Gastroesophageal sphincter (tissue), 4 donors: ENCODE data around the gene TMEM218. TPM values are rescaled to one million over a fixed set of nuclear protein-coding genes. Genes with fewer than 3 reads are reported as not detected.
A peak's percentile ranks its signal among the peaks of the same experiment; 100 is the strongest.

Source experiments
- ATAC-seq: fragments of 150-250 bp; one replicate; pipeline ENCODE4 v1.9.1; 2016; ENCODE audit warnings: mild to moderate bottlenecking, moderate library complexity
- H3K27ac ChIP-seq, 4 donors: fragments of 200-600 bp; sonication (generic) in 3 of 4; 1 replicate in 3 of 4; 2 replicates in 1 of 4; pipeline ENCODE4 v1.5.1; 2016 to 2019
- H3K27me3 ChIP-seq: fragments of 200-600 bp; sonication (generic); one replicate; pipeline ENCODE4 v1.5.1; 2019
- H3K36me3 ChIP-seq, 2 donors: fragments of 200-600 bp; sonication (generic); one replicate each; pipeline ENCODE4 v1.5.1; 2019; ENCODE audit warnings: control low read depth in 1 of 2
- H3K4me1 ChIP-seq, 3 donors: fragments of 200-600 bp; sonication (generic); 1 replicate in 2 of 3; 2 replicates in 1 of 3; pipeline ENCODE4 v1.5.1; 2016 to 2019; ENCODE audit warnings: control low read depth in 2 of 3
- H3K4me3 ChIP-seq, 2 donors: fragments of 200-600 bp; sonication (generic); one replicate each; pipeline ENCODE4 v1.5.1; 2019; ENCODE audit warnings: mild to moderate bottlenecking in 1 of 2, moderate library complexity in 1 of 2
- H3K9me3 ChIP-seq, 3 donors: fragments of 200-600 bp; sonication (generic); one replicate each; pipeline ENCODE4 v1.5.1; 2017 to 2019; ENCODE audit warnings: control low read depth in 2 of 3
- CTCF ChIP-seq, 4 experiments: fragments of 200-600 bp in 2 of 4; fragments of 450-650 bp in 2 of 4; sonication (generic) in 1 of 4; IDR thresholded peaks; one replicate each; pipeline ENCODE4 v1.5.1; 2017 to 2019; ENCODE audit warnings: antibody characterized with exemption in 4 of 4, mild to moderate bottlenecking in 2 of 4, moderate library complexity in 2 of 4
- EP300 ChIP-seq: sonication (generic); formaldehyde crosslinking; IDR thresholded peaks from one replicate; pipeline ENCODE4 v1.6.1; 2017; ENCODE audit warnings: antibody characterized with exemption, mild to moderate bottlenecking
- POLR2A ChIP-seq, 2 donors: fragments of 450-650 bp; IDR thresholded peaks; one replicate each; pipeline ENCODE4 v1.6.1; 2017; ENCODE audit warnings: antibody characterized with exemption in 2 of 2, mild to moderate bottlenecking in 2 of 2, moderate library complexity in 1 of 2
- POLR2AphosphoS5 ChIP-seq: sonication (generic); formaldehyde crosslinking; IDR thresholded peaks from one replicate; pipeline ENCODE4 v1.6.1; 2017; ENCODE audit warnings: antibody characterized with exemption
- WGBS, 2 donors: methylation state at CpG; one replicate each; pipeline ENCODE4 v1.1.5; 2018; ENCODE audit warnings: low coverage in 1 of 2; 5-methylcytosine and 5-hydroxymethylcytosine counted together
- total RNA-seq, 4 donors: library from RNA; depleted of rRNA; stranded (reverse); fragments of >200 nt; gene quantifications; one replicate each; pipeline ENCODE4 v1.1.0, GENCODE V29; 2016

The TMEM218 gene
- total RNA-seq, 4 donors from 2014 or later = 14.7 to 20.0 (median 17.3) TPM

- H3K9me3 ChIP-seq = no peaks in the 10 kb centered on the region
- H3K4me1 ChIP-seq = no peaks in the 10 kb centered on the region
- TF ChIP-seq CTCF (IDR thresholded peaks at IDR 0.05) (no peak), POLR2A (IDR thresholded peaks at IDR 0.05) (no peak), EP300 (no peak), POLR2AphosphoS5 (no peak)
- H3K36me3 ChIP-seq = no peaks in the 10 kb centered on the region
- H3K27me3 ChIP-seq = peaks cover 28% of the 10 kb centered on the region
- WGBS, 2 donors = 50 to 52% methylated on average over 1 of the region's 1 CpG
- no peak overlapping the region for H3K27ac ChIP-seq
- no peak overlapping the region for H3K4me3 ChIP-seq
- no peak for ATAC-seq
These were observed 20.6 kb upstream of the TMEM218 start for GRCh38 chr11:125132071-125132470.

GRCh38 chr11:125129316-125129993, 18.0 kb upstream of the TMEM218 start:
- Histone ChIP-seq H3K27ac (no peak overlapping the region), H3K9me3 (no peaks in the 10 kb centered on the region), H3K4me3 (no peak overlapping the region), H3K27me3 (peaks cover 42% of the 10 kb centered on the region), H3K4me1 (no peaks in the 10 kb centered on the region), H3K36me3 (no peaks in the 10 kb centered on the region)
- WGBS, 2 donors = 58 to 62% methylated on average over 8 to 22 of the region's 22 CpGs
- no peak for ATAC-seq
- TF ChIP-seq POLR2AphosphoS5 = no peak
- TF ChIP-seq CTCF (IDR thresholded peaks at IDR 0.05) = no peak

- no peaks in the 10 kb centered on the region for H3K4me1 ChIP-seq
- no peak for ATAC-seq
- no peak for TF ChIP-seq CTCF (IDR thresholded peaks at IDR 0.05)
- H3K4me3 ChIP-seq = no peak overlapping the region
- H3K27me3 ChIP-seq = peaks cover 42% of the 10 kb centered on the region
- 29 to 44% methylated on average over 4 of the region's 4 CpGs for WGBS, 2 donors
- H3K27ac ChIP-seq = no peak overlapping the region
- H3K9me3 ChIP-seq = no peaks in the 10 kb centered on the region
- H3K36me3 ChIP-seq = no peaks in the 10 kb centered on the region
These were observed 17.0 kb upstream of the TMEM218 start for GRCh38 chr11:125128450-125128849.

- WGBS, 2 donors = 78% methylated on average over 4 of the region's 4 CpGs; no CpG with 5 or more reads in 1 of the 2 donors
- no peak for ATAC-seq
- no peak overlapping the region for H3K27ac ChIP-seq
- no peak overlapping the region for H3K4me3 ChIP-seq
- H3K9me3 ChIP-seq = no peaks in the 10 kb centered on the region
- TF ChIP-seq CTCF (IDR thresholded peaks at IDR 0.05) (no peak), POLR2A (IDR thresholded peaks at IDR 0.05) (no peak), EP300 (no peak), POLR2AphosphoS5 (no peak)
- peaks cover 45% of the 10 kb centered on the region for H3K27me3 ChIP-seq
- H3K4me1 ChIP-seq = no peaks in the 10 kb centered on the region
- H3K36me3 ChIP-seq = no peaks in the 10 kb centered on the region
These were observed 13.2 kb upstream of the TMEM218 start for GRCh38 chr11:125124618-125124992.

- Histone ChIP-seq H3K4me3 (no peak overlapping the region), H3K27ac (no peak overlapping the region), H3K36me3 (no peaks in the 10 kb centered on the region), H3K4me1 (no peaks in the 10 kb centered on the region), H3K9me3 (no peaks in the 10 kb centered on the region), H3K27me3 (peaks cover 43% of the 10 kb centered on the region)
- ATAC-seq = peak; percentile 72
- TF ChIP-seq EP300 (no peak), CTCF (IDR thresholded peaks at IDR 0.05) (peak in 2 of 4 experiments; percentile 22 to 38)
- WGBS, 2 donors = 62 to 66% methylated on average over 10 of the region's 10 CpGs
These were observed 12.7 kb upstream of the TMEM218 start for GRCh38 chr11:125123947-125124617.
